ENCODE data around the gene GLRX.

Gene GLRX

GRCh38 chr5:95816341-95816740 is 6.2 kb downstream of the GLRX start:
- TF ChIP-seq EGR1 (IDR thresholded peaks at IDR 0.05) (no peak), NFIC (IDR thresholded peaks at IDR 0.05) (no peak), CREB1 (IDR thresholded peaks at IDR 0.05; ENCODE audit: low read depth) (no peak), EP300 (IDR thresholded peaks at IDR 0.05; ENCODE audit: borderline replicate concordance) (no peak), RAD21 (IDR thresholded peaks at IDR 0.05; ENCODE audit: low read depth) (no peak), TAF1 (IDR thresholded peaks at IDR 0.05; ENCODE audit: low read depth) (no peak), TEAD4 (IDR thresholded peaks at IDR 0.05) (no peak), CEBPB (IDR thresholded peaks at IDR 0.05) (no peak), FOXM1 (IDR thresholded peaks at IDR 0.05; ENCODE audit: borderline replicate concordance, low read depth) (no peak), ZBTB7A (IDR thresholded peaks at IDR 0.05; ENCODE audit: low read depth) (no peak), YY1 (IDR thresholded peaks at IDR 0.05; ENCODE audit: low read depth) (no peak)
- TF ChIP-seq, protein P1, sequence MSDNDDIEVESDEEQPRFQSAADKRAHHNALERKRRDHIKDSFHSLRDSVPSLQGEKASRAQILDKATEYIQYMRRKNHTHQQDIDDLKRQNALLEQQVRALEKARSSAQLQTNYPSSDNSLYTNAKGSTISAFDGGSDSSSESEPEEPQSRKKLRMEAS (IDR thresholded peaks at IDR 0.05) = no peak
- TF ChIP-seq, protein P2, sequence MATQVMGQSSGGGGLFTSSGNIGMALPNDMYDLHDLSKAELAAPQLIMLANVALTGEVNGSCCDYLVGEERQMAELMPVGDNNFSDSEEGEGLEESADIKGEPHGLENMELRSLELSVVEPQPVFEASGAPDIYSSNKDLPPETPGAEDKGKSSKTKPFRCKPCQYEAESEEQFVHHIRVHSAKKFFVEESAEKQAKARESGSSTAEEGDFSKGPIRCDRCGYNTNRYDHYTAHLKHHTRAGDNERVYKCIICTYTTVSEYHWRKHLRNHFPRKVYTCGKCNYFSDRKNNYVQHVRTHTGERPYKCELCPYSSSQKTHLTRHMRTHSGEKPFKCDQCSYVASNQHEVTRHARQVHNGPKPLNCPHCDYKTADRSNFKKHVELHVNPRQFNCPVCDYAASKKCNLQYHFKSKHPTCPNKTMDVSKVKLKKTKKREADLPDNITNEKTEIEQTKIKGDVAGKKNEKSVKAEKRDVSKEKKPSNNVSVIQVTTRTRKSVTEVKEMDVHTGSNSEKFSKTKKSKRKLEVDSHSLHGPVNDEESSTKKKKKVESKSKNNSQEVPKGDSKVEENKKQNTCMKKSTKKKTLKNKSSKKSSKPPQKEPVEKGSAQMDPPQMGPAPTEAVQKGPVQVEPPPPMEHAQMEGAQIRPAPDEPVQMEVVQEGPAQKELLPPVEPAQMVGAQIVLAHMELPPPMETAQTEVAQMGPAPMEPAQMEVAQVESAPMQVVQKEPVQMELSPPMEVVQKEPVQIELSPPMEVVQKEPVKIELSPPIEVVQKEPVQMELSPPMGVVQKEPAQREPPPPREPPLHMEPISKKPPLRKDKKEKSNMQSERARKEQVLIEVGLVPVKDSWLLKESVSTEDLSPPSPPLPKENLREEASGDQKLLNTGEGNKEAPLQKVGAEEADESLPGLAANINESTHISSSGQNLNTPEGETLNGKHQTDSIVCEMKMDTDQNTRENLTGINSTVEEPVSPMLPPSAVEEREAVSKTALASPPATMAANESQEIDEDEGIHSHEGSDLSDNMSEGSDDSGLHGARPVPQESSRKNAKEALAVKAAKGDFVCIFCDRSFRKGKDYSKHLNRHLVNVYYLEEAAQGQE (IDR thresholded peaks at IDR 0.05; ENCODE audit: low read depth) = no peak
- TF ChIP-seq, protein P3, sequence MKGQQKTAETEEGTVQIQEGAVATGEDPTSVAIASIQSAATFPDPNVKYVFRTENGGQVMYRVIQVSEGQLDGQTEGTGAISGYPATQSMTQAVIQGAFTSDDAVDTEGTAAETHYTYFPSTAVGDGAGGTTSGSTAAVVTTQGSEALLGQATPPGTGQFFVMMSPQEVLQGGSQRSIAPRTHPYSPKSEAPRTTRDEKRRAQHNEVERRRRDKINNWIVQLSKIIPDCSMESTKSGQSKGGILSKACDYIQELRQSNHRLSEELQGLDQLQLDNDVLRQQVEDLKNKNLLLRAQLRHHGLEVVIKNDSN (IDR thresholded peaks at IDR 0.05) = no peak

- TF ChIP-seq EP300 (IDR thresholded peaks at IDR 0.05; ENCODE audit: borderline replicate concordance) = no peak
- no peak for TF ChIP-seq EGR1 (IDR thresholded peaks at IDR 0.05)
- TF ChIP-seq CREB1 (IDR thresholded peaks at IDR 0.05; ENCODE audit: low read depth) = no peak
These were observed 7.3 kb downstream of the GLRX start for GRCh38 chr5:95815155-95815729.

GRCh38 chr5:95812074-95812471 is 10.5 kb downstream of the GLRX start:
- TF ChIP-seq EP300 (IDR thresholded peaks at IDR 0.05; ENCODE audit: borderline replicate concordance) (no peak), FOXM1 (IDR thresholded peaks at IDR 0.05; ENCODE audit: borderline replicate concordance, low read depth) (no peak), YY1 (IDR thresholded peaks at IDR 0.05; ENCODE audit: low read depth) (no peak), EGR1 (IDR thresholded peaks at IDR 0.05) (no peak), TAF1 (IDR thresholded peaks at IDR 0.05; ENCODE audit: low read depth) (no peak)
- TF ChIP-seq, protein P1 (IDR thresholded peaks at IDR 0.05) = no peak

GRCh38 chr5:95810305-95811125 is 12.0 kb downstream of the GLRX start:
- TF ChIP-seq NFIC (IDR thresholded peaks at IDR 0.05) = no peak
- no peak for TF ChIP-seq TEAD4 (IDR thresholded peaks at IDR 0.05)
- TF ChIP-seq, protein P2 (IDR thresholded peaks at IDR 0.05; ENCODE audit: low read depth) = no peak
- TF ChIP-seq CEBPB (IDR thresholded peaks at IDR 0.05) = no peak
- TF ChIP-seq, protein P1 (IDR thresholded peaks at IDR 0.05) = no peak
- TF ChIP-seq, protein P3 (IDR thresholded peaks at IDR 0.05) = no peak
- no peak for TF ChIP-seq EP300 (IDR thresholded peaks at IDR 0.05; ENCODE audit: borderline replicate concordance)
- no peak for TF ChIP-seq RAD21 (IDR thresholded peaks at IDR 0.05; ENCODE audit: low read depth)
- no peak for TF ChIP-seq CREB1 (IDR thresholded peaks at IDR 0.05; ENCODE audit: low read depth)
- no peak for TF ChIP-seq TAF1 (IDR thresholded peaks at IDR 0.05; ENCODE audit: low read depth)
- no peak for TF ChIP-seq EGR1 (IDR thresholded peaks at IDR 0.05)
- TF ChIP-seq TCF12 (IDR thresholded peaks at IDR 0.05; ENCODE audit: low read depth) = no peak
- TF ChIP-seq FOXM1 (IDR thresholded peaks at IDR 0.05; ENCODE audit: borderline replicate concordance, low read depth) = no peak

GRCh38 chr5:95809414-95809960 is 13.0 kb downstream of the GLRX start:
- TF ChIP-seq CEBPB (IDR thresholded peaks at IDR 0.05) (no peak), EP300 (IDR thresholded peaks at IDR 0.05; ENCODE audit: borderline replicate concordance) (no peak), FOXM1 (IDR thresholded peaks at IDR 0.05; ENCODE audit: borderline replicate concordance, low read depth) (no peak), TAF1 (IDR thresholded peaks at IDR 0.05; ENCODE audit: low read depth) (no peak), TEAD4 (IDR thresholded peaks at IDR 0.05) (no peak), NFIC (IDR thresholded peaks at IDR 0.05) (no peak), ZBTB7A (IDR thresholded peaks at IDR 0.05; ENCODE audit: low read depth) (no peak), YY1 (IDR thresholded peaks at IDR 0.05; ENCODE audit: low read depth) (no peak), CREB1 (IDR thresholded peaks at IDR 0.05; ENCODE audit: low read depth) (no peak), TCF12 (IDR thresholded peaks at IDR 0.05; ENCODE audit: low read depth) (no peak), EGR1 (IDR thresholded peaks at IDR 0.05) (no peak), RAD21 (IDR thresholded peaks at IDR 0.05; ENCODE audit: low read depth) (no peak)
- TF ChIP-seq, protein P1 (IDR thresholded peaks at IDR 0.05) = no peak
- TF ChIP-seq, protein P2 (IDR thresholded peaks at IDR 0.05; ENCODE audit: low read depth) = no peak
- TF ChIP-seq, protein P3 (IDR thresholded peaks at IDR 0.05) = no peak
